ENCODE data around the gene RANGAP1.

DNA sequence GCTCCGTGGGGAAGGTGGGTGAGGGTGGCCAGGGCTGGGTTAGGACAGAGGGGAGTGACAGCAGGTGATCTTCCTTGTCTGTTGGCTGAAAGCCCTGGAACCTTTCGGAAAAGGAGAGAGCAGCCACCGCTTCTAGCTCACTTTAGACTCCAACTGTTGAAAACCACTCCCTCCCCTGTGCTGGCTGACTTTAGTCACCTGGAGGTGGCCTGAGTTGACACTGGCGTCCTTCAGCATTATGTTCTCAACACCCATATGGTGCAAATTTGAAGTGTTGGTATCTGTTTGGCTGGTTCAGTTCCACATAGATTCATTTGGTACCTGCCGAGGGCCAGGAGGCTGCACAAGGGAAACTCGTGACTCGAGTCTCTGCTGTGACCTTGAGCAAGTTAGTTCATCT, 44.2 kb upstream of the RANGAP1 start:
- TF ChIP-seq, protein P1, sequence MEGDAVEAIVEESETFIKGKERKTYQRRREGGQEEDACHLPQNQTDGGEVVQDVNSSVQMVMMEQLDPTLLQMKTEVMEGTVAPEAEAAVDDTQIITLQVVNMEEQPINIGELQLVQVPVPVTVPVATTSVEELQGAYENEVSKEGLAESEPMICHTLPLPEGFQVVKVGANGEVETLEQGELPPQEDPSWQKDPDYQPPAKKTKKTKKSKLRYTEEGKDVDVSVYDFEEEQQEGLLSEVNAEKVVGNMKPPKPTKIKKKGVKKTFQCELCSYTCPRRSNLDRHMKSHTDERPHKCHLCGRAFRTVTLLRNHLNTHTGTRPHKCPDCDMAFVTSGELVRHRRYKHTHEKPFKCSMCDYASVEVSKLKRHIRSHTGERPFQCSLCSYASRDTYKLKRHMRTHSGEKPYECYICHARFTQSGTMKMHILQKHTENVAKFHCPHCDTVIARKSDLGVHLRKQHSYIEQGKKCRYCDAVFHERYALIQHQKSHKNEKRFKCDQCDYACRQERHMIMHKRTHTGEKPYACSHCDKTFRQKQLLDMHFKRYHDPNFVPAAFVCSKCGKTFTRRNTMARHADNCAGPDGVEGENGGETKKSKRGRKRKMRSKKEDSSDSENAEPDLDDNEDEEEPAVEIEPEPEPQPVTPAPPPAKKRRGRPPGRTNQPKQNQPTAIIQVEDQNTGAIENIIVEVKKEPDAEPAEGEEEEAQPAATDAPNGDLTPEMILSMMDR (IDR thresholded peaks at IDR 0.05), result no peak
- no peak for TF ChIP-seq POLR2A (IDR thresholded peaks at IDR 0.05; ENCODE audit: low read length)
